AG04449 (cell line): ENCODE results near the gene SSTR3.

Experiments
- CTCF ChIA-PET: fragments of 350-600 bp; formaldehyde crosslinking; extraction: SDS; loops from one replicate; lab custom pipeline; 2021; ENCODE audit warnings: antibody characterized with exemption; lab: Yijun Ruan, JAX
- POLR2A ChIA-PET: fragments of 400-600, 350-600 bp; formaldehyde crosslinking; extraction: SDS; loops from one replicate; lab custom pipeline; 2020; ENCODE audit warnings: antibody characterized with exemption, inconsistent platforms; lab: Yijun Ruan, JAX
- DNase-seq: peaks from one replicate; pipeline ENCODE4 v3.0.0-alpha.2; 2010; ENCODE audit warnings: low read depth, low spot score
- H3K4me3 ChIP-seq: 2 replicates; pipeline ENCODE4 v1.5.1; 2011; ENCODE audit warnings: low read depth, mild to moderate bottlenecking, control low read depth, low read length
- CTCF ChIP-seq: IDR thresholded peaks from one replicate; pipeline ENCODE4 v1.5.1; 2011; ENCODE audit warnings: mild to moderate bottlenecking, moderate library complexity, low read length, control low read depth, inconsistent platforms; ENCODE audit not compliant: insufficient read depth; ENCODE audit errors: missing control alignments

The SSTR3 gene

GRCh38 chr22:37229805-37230672, 17.8 kb upstream of the SSTR3 start:
- CTCF ChIA-PET = interaction anchor here (0.8 to 4.0 kb wide), 6 partner anchors 11 to 227 kb away, joined by 3 to 36 read pairs (median 8); no protein-coding TSS in a partner anchor
- TF ChIP-seq CTCF = no peak
- no peak for DNase-seq
- H3K4me3 ChIP-seq = no peak overlapping the region
- POLR2A ChIA-PET = interaction anchor here (0.9 to 1.0 kb wide), 2 partner anchors 13 to 29 kb away, joined by 4 to 5 read pairs; no protein-coding TSS in a partner anchor

- POLR2A ChIA-PET = interaction anchor here (1.0 kb wide), 1 partner anchor 30 kb away, joined by 5 read pairs; no protein-coding TSS in a partner anchor
Measured at GRCh38 chr22:37229012-37229804, 16.9 kb upstream of the SSTR3 start.

GRCh38 chr22:37228106-37229011, 16.1 kb upstream of the SSTR3 start:
- TF ChIP-seq CTCF = no peak
- ChIA-PET POLR2A (interaction anchor here (1.0 kb wide), 1 partner anchor 31 kb away, joined by 5 read pairs; no protein-coding TSS in a partner anchor), CTCF (interaction anchor here (1.2 to 4.0 kb wide), 6 partner anchors 12 to 229 kb away, joined by 3 to 36 read pairs (median 8); no protein-coding TSS in a partner anchor)
- H3K4me3 ChIP-seq = no peak overlapping the region
- no peak for DNase-seq

More at GRCh38 chr22:37229012-37229804, 16.9 kb upstream of the SSTR3 start:
- H3K4me3 ChIP-seq = no peak overlapping the region
- DNase-seq = no peak
- CTCF ChIA-PET = interaction anchor here (1.2 to 4.0 kb wide), 6 partner anchors 12 to 228 kb away, joined by 3 to 36 read pairs (median 8); no protein-coding TSS in a partner anchor
- TF ChIP-seq CTCF = no peak

- TF ChIP-seq CTCF = no peak
- ChIA-PET CTCF (interaction anchor here (4.9 kb wide), 1 partner anchor 34 kb away, joined by 41 read pairs; no protein-coding TSS in a partner anchor), POLR2A (no interaction called here)
- DNase-seq = no peak
- H3K4me3 ChIP-seq = no peak overlapping the region
Measured at GRCh38 chr22:37226514-37226913, 14.2 kb upstream of the SSTR3 start.

GRCh38 chr22:37226087-37226486, 13.8 kb upstream of the SSTR3 start:
- ChIA-PET POLR2A (no interaction called here), CTCF (interaction anchor here (0.8 to 4.9 kb wide), 4 partner anchors 9 to 230 kb away, joined by 3 to 41 read pairs (median 5); no protein-coding TSS in a partner anchor)
- DNase-seq = no peak
- TF ChIP-seq CTCF = no peak
- no peak overlapping the region for H3K4me3 ChIP-seq
